ENCODE results near the gene GRIP1.

DNA sequence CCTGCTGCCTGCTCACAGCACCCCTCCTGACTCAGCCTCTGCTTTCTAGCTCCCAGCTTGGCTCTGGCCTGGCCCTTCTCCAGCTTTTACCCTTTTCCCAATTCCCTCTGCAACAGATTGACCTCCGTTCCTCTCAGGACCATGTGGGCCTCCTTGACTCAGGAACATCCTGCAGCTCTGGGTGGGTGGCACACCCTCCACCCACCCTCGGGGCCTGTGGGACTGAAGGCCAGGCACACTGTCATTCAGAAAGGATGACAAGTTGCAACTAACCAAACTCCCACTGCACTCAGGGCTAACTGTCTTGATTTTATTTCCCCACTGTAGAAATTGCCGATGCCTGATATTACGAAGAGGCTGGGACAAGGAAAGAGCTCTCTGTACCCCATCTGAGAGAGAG is 317.2 kb downstream of the GRIP1 start:
- TF ChIP-seq, protein P1, sequence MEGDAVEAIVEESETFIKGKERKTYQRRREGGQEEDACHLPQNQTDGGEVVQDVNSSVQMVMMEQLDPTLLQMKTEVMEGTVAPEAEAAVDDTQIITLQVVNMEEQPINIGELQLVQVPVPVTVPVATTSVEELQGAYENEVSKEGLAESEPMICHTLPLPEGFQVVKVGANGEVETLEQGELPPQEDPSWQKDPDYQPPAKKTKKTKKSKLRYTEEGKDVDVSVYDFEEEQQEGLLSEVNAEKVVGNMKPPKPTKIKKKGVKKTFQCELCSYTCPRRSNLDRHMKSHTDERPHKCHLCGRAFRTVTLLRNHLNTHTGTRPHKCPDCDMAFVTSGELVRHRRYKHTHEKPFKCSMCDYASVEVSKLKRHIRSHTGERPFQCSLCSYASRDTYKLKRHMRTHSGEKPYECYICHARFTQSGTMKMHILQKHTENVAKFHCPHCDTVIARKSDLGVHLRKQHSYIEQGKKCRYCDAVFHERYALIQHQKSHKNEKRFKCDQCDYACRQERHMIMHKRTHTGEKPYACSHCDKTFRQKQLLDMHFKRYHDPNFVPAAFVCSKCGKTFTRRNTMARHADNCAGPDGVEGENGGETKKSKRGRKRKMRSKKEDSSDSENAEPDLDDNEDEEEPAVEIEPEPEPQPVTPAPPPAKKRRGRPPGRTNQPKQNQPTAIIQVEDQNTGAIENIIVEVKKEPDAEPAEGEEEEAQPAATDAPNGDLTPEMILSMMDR (conservative IDR thresholded peaks at IDR 0.05 in 1 of 2, IDR thresholded peaks at IDR 0.05 in 1 of 2; ENCODE audit: low read depth in 1 of 2, low read length in 2 of 2), result no peak
- TF ChIP-seq EZH2 (IDR thresholded peaks at IDR 0.05; ENCODE audit: low read length, missing control alignments), result no peak
